ENCODE results near the gene AOPEP. TPM values are rescaled to one million over a fixed set of nuclear protein-coding genes. Genes with fewer than 3 reads are reported as not detected.

AOPEP gene
- total RNA-seq, 1 donor from 2014 or later: 24.8 TPM

DNA sequence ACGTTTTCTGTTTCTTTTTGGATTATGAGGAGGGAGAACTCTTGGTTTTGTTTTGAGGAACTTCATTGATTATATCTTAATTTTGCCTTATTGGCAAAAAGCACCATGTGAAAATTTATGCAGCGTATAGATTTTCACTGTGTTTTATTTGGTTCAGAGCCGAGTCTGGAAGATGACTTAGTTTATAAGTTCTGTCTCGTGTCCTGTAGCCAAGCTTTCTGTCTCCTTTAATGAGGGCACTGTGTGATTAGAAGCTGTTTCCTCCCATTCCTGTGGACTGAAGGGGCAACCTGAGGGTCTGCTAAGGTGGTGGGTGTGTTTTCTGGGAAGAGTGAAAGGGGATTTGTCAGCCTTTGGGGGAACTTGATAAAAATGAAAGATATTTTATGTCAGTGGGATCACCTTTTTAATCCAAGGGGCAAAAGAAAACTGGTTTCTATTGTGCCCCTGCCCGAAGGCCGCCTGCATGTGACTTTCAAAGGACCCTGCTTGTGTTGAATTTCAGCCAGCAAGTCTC is 328.9 kb downstream of the AOPEP start:
- DNase-seq (ENCODE audit: low read depth, low spot score): no peak
- Mint-ChIP-seq H3K4me1 (peaks cover 39% of the 10 kb centered on the region), H3K27me3 (ENCODE audit: low read depth) (peaks cover 24% of the 10 kb centered on the region), H3K36me3 (ENCODE audit: low read depth) (peaks cover 3% of the 10 kb centered on the region), H3K4me3 (peak overlapping the region; percentile 59), H3K27ac (ENCODE audit: unreplicated experiment) (peak overlapping the region; percentile 92), H3K9me3 (no peaks in the 10 kb centered on the region)
- TF ChIP-seq, protein P1, sequence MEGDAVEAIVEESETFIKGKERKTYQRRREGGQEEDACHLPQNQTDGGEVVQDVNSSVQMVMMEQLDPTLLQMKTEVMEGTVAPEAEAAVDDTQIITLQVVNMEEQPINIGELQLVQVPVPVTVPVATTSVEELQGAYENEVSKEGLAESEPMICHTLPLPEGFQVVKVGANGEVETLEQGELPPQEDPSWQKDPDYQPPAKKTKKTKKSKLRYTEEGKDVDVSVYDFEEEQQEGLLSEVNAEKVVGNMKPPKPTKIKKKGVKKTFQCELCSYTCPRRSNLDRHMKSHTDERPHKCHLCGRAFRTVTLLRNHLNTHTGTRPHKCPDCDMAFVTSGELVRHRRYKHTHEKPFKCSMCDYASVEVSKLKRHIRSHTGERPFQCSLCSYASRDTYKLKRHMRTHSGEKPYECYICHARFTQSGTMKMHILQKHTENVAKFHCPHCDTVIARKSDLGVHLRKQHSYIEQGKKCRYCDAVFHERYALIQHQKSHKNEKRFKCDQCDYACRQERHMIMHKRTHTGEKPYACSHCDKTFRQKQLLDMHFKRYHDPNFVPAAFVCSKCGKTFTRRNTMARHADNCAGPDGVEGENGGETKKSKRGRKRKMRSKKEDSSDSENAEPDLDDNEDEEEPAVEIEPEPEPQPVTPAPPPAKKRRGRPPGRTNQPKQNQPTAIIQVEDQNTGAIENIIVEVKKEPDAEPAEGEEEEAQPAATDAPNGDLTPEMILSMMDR (conservative IDR thresholded peaks at IDR 0.05): no peak

DNA sequence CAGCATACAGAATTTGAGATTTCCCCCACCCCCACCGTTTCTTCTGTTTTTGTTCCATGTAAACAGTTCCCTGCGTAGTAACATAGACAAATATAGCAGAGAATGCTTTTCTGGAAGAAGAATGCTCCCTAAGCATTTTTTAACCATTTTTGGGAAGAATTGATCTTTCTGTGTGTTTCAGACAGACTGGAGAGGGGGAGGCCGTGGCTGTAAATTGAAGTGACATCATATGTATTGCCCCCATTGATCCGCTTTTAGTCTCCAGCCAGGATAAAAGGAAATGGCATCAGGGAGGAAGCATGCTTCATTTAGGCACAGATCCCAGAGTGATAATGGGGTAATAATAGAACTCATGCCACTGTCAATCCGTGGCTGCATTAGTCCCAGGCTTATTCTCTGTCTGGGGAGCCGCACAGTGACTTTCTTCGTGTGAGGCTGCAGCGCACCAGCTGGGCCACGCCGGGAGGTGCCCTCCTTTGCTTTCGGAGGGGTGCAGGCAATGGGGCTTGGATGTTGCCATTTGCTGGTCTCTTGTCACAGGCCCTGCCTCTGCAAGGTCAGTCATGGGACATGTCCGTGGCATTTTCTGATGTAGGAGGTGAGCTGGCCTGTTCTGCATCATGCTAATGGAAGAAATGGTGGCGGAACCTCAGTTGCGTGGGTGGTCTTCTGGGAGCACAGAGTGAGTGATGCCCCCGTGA is 329.5 kb downstream of the AOPEP start:
- Mint-ChIP-seq H3K36me3 (ENCODE audit: low read depth) (peaks cover 3% of the 10 kb centered on the region), H3K9me3 (no peaks in the 10 kb centered on the region), H3K27ac (ENCODE audit: unreplicated experiment) (peak overlapping the region; percentile 92), H3K4me3 (peak overlapping the region; percentile 59), H3K4me1 (peaks cover 39% of the 10 kb centered on the region), H3K27me3 (ENCODE audit: low read depth) (peaks cover 18% of the 10 kb centered on the region)
- TF ChIP-seq, protein P1 (conservative IDR thresholded peaks at IDR 0.05): no peak
- DNase-seq (ENCODE audit: low read depth, low spot score): no peak

DNA sequence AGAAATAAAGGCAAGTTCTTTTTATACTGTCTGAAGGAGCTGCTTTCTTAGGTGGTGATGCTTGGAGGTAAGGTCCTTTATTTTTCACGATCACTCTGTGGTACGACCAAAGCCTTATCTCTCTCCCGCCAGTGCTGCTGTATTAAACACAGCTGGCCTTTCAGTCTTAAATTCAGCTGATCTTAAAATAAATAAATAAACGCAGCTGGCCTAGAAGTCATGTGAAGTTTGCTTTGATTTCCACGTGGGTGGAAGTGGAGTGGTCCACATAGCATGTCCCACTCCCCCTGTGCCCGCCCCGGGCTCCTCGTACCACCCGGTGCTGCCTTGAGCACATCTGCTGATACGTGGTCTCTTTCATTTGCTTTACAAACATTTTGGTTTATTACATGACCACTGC is 330.6 kb downstream of the AOPEP start:
- no peak for DNase-seq (ENCODE audit: low read depth, low spot score)
- Mint-ChIP-seq H3K27ac (ENCODE audit: unreplicated experiment) (no peak overlapping the region), H3K27me3 (ENCODE audit: low read depth) (peaks cover 12% of the 10 kb centered on the region), H3K4me3 (no peak overlapping the region), H3K36me3 (ENCODE audit: low read depth) (peaks cover 3% of the 10 kb centered on the region), H3K4me1 (peaks cover 39% of the 10 kb centered on the region), H3K9me3 (no peaks in the 10 kb centered on the region)
- TF ChIP-seq, protein P1 (conservative IDR thresholded peaks at IDR 0.05): no peak

DNA sequence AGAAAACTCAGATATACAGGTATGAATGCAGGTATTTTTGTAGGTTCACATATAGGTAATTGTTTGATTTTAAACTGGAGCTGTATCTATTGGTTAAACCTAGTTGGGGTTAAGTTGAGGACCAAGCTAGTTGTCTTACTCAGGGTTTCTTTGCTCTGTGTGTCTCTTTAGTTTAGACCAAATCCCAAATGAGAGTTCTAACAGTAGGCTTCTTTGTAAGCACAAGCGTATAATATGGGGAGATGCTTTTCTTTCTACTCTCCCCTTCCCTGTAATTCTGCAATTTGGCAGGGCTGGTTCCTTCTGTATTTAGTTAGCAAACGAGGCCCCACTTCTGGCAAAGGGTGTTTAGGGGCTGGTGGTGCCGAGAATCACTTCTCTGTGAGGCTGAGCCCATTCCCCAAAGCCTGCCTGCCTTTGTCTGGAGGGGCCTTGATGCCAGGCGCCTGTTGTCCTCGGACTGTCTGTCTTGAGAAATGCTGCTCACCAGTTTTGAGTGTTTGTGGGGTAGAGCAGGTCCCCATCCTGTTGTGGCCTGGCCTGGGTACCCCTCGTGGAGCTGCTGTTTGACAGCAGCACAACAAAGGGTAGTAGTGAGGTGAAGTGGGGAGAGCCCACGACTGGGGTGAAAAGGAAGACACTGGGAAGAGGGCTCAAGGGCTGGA is 331.8 kb downstream of the AOPEP start:
- no peak for DNase-seq (ENCODE audit: low read depth, low spot score)
- Mint-ChIP-seq H3K36me3 (ENCODE audit: low read depth) (peaks cover under 1% of the 10 kb centered on the region), H3K4me3 (peak overlapping the region; percentile 60), H3K4me1 (peaks cover 45% of the 10 kb centered on the region), H3K9me3 (no peaks in the 10 kb centered on the region), H3K27me3 (ENCODE audit: low read depth) (peaks cover 9% of the 10 kb centered on the region), H3K27ac (ENCODE audit: unreplicated experiment) (peak overlapping the region; percentile 78)
- TF ChIP-seq, protein P1 (conservative IDR thresholded peaks at IDR 0.05): no peak

DNA sequence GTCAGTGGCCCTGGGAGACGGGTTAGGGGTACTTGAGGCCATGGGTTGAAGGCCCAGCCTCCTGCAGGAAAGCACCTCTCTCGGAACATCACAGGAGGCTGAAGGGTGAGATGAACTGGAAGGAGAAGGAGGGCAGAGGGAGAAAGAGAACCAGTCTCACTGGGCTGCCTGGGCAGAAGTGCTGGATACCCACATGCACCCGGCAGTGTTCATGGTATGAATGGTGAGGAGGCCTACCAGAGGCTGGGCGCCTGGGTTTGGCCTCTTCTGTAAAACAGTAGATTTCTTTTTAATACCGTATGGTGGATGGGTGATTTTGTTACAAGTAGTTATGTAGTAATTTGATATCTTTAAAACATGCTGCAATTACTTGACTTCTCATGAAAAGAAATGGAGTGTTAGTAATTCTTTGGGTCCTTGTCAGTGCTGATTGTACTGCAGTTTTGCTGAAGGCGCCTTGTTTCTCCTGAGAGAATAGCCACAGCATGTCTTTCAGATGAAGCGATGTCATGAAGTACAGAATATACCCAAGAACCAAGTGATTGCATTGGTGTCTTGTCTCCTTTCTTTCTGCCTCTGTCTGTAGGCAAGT is 332.4 kb downstream of the AOPEP start:
- DNase-seq (ENCODE audit: low read depth, low spot score): no peak
- Mint-ChIP-seq H3K27me3 (ENCODE audit: low read depth) (peaks cover 9% of the 10 kb centered on the region), H3K4me3 (peak overlapping the region; percentile 60), H3K27ac (ENCODE audit: unreplicated experiment) (no peak overlapping the region), H3K4me1 (peaks cover 50% of the 10 kb centered on the region), H3K36me3 (ENCODE audit: low read depth) (peaks cover 3% of the 10 kb centered on the region), H3K9me3 (no peaks in the 10 kb centered on the region)
- TF ChIP-seq, protein P1 (conservative IDR thresholded peaks at IDR 0.05): no peak
